Smooth muscle cell (in vitro differentiated cells): Measurements from ENCODE around the gene RIC3. TPM values are rescaled to one million over a fixed set of nuclear protein-coding genes. Genes with fewer than 3 reads are reported as not detected.

Experiments
- DNase-seq: peaks from one replicate; lab custom pipeline; 2025; ENCODE audit not compliant: unreplicated experiment; lab: John Stamatoyannopoulos, UW
- H2AFZ ChIP-seq: fragments of 200-600 bp; sonication (generic); 2 replicates; pipeline ENCODE4 v1.6.0; 2016; ENCODE audit warnings: antibody characterized with exemption, low read depth, mild to moderate bottlenecking
- H3F3A ChIP-seq: fragments of 200-600 bp; sonication (generic); 2 replicates; pipeline ENCODE4 v1.6.0; 2017; ENCODE audit warnings: antibody characterized with exemption, low read depth
- H3K27ac ChIP-seq: fragments of 200-600 bp; sonication (generic); 2 replicates; pipeline ENCODE4 v1.5.1; 2016; ENCODE audit warnings: low read depth, mild to moderate bottlenecking
- H3K27me3 ChIP-seq: fragments of 200-600 bp; sonication (generic); 2 replicates; pipeline ENCODE4 v1.6.1; 2016; ENCODE audit warnings: low read depth, mild to moderate bottlenecking
- H3K36me3 ChIP-seq: fragments of 200-600 bp; sonication (generic); 2 replicates; pipeline ENCODE4 v1.5.1; 2016; ENCODE audit warnings: low read depth
- H3K4me1 ChIP-seq: fragments of 200-600 bp; sonication (generic); 2 replicates; pipeline ENCODE4 v1.5.1; 2016; ENCODE audit warnings: low read depth
- H3K4me2 ChIP-seq: fragments of 200-600 bp; sonication (generic); 2 replicates; pipeline ENCODE4 v1.6.0; 2016; ENCODE audit warnings: mild to moderate bottlenecking
- H3K4me3 ChIP-seq: fragments of 200-600 bp; sonication (generic); 2 replicates; pipeline ENCODE4 v1.5.1; 2016; ENCODE audit warnings: mild to moderate bottlenecking
- H3K79me2 ChIP-seq: fragments of 200-600 bp; sonication (generic); 2 replicates; pipeline ENCODE4 v1.6.0; 2016; ENCODE audit warnings: low read depth, mild to moderate bottlenecking
- H3K9ac ChIP-seq: fragments of 200-600 bp; sonication (generic); 2 replicates; pipeline ENCODE4 v1.6.0; 2016; ENCODE audit warnings: low read depth
- H3K9me3 ChIP-seq: fragments of 200-600 bp; sonication (generic); replicated peaks from 2 replicates; pipeline ENCODE4 v1.5.1; 2016; ENCODE audit warnings: low read depth
- H4K20me1 ChIP-seq: fragments of 200-600 bp; sonication (generic); 2 replicates; pipeline ENCODE4 v1.6.0; 2016; ENCODE audit warnings: low read depth
- CTCF ChIP-seq: fragments of 200-600 bp; sonication (generic); IDR thresholded peaks from 2 replicates; pipeline ENCODE4 v1.5.1; 2017; ENCODE audit warnings: borderline replicate concordance, mild to moderate bottlenecking, antibody characterized with exemption; ENCODE audit not compliant: insufficient read depth, poor library complexity, severe bottlenecking
- WGBS: methylation state at CpG from one replicate; pipeline ENCODE4 v1.1.7; 2016; ENCODE audit warnings: low lambda C conversion rate; 5-methylcytosine and 5-hydroxymethylcytosine counted together
- polyA plus RNA-seq: library from polyadenylated mRNA; unstranded; fragments of >200 nt; fragmentation: Nextera tagmentation; extraction: Ambion mirVana; gene quantifications from 2 replicates; pipeline ENCODE4 v1.2.1, GENCODE V29; 2016
- total RNA-seq: library from RNA; depleted of rRNA; stranded (reverse); fragments of >200 nt; gene quantifications from 2 replicates; pipeline ENCODE4 v1.2.3, GENCODE V29; 2014

The RIC3 gene
- total and polyA plus RNA-seq, 2 experiments from 2014 or later = 0.35 to 3.1 TPM

DNA sequence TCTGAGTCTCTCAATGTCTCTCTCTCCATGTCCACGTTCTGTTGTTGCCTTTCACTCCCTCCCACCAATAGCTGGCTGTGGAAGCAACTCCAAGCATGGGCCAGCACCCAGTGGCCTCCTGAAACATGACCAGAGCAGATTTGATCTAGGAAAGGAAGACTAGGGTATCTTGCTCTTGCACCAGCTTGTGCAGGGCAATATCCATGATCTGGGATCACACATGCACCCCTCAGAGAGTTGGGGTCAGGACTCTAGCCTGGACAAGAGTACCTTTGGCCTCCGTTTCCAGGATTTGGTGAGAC, 34.5 kb upstream of the RIC3 start:
- DNase-seq = no peak
- Histone ChIP-seq H3K9me3 (no peaks in the 10 kb centered on the region), H2AFZ (no peak overlapping the region), H3K36me3 (no peaks in the 10 kb centered on the region), H3F3A (no peaks in the 10 kb centered on the region), H3K4me1 (peaks cover 21% of the 10 kb centered on the region), H3K4me3 (no peak overlapping the region), H3K9ac (no peak overlapping the region), H3K27me3 (peaks cover 4% of the 10 kb centered on the region), H4K20me1 (no peaks in the 10 kb centered on the region), H3K27ac (no peak overlapping the region), H3K79me2 (no peaks in the 10 kb centered on the region), H3K4me2 (no peak overlapping the region)
- no peak for TF ChIP-seq CTCF
- WGBS = 86% methylated on average over 2 of the region's 2 CpGs

GRCh38 chr11:8202516-8203413, 33.9 kb upstream of the RIC3 start:
- no peaks in the 10 kb centered on the region for H4K20me1 ChIP-seq
- no peaks in the 10 kb centered on the region for H3F3A ChIP-seq
- DNase-seq = no peak
- H3K27me3 ChIP-seq = peaks cover 4% of the 10 kb centered on the region
- H3K4me3 ChIP-seq = no peak overlapping the region
- no peak overlapping the region for H2AFZ ChIP-seq
- no peak overlapping the region for H3K4me2 ChIP-seq
- WGBS = 90% methylated on average over 11 of the region's 11 CpGs
- H3K9me3 ChIP-seq = no peaks in the 10 kb centered on the region
- H3K36me3 ChIP-seq = no peaks in the 10 kb centered on the region
- H3K79me2 ChIP-seq = no peaks in the 10 kb centered on the region
- H3K27ac ChIP-seq = no peak overlapping the region
- no peak overlapping the region for H3K9ac ChIP-seq
- no peak for TF ChIP-seq CTCF
- peaks cover 20% of the 10 kb centered on the region for H3K4me1 ChIP-seq

DNA sequence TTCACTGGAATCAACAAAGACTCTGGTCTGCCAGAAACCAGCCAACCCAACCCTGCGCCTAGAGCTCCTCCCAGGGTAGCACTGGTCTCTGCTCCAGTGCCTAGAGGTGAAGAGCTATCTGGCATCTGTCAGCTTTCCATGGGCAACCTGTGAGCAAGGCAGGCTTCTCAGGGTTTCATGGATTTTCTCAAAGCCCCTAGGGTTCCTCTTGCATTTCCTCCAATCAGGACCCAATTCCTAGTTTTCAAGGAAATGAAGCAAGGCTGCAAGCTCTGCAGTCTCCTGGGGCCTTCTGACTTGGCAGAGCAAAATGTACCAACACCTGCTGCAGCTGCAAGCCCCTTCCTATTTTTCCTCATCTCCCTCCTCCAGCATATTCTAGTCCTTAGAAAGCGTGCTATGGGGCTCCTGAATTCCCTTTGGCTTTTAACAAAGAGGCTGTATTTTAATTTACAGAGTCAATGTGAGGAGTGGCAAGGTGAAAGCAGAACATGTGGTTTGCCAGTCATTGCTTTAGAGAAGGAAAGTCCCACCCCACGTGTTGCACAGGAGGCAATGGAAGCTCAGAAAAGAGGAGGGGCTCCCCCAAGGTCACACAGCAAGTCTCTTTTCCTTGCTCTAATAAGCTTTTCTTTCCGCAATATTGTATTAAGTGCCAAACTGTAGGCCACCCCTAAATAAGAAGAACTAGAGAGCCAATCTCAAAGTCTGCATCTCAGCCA, 33.0 kb upstream of the RIC3 start:
- Histone ChIP-seq H3K4me1 (peaks cover 11% of the 10 kb centered on the region), H2AFZ (no peak overlapping the region), H4K20me1 (no peaks in the 10 kb centered on the region), H3K79me2 (no peaks in the 10 kb centered on the region), H3K4me3 (no peak overlapping the region), H3F3A (no peaks in the 10 kb centered on the region), H3K9me3 (no peaks in the 10 kb centered on the region), H3K27ac (no peak overlapping the region), H3K9ac (no peak overlapping the region), H3K27me3 (peaks cover 12% of the 10 kb centered on the region), H3K36me3 (no peaks in the 10 kb centered on the region), H3K4me2 (no peak overlapping the region)
- WGBS = 62% methylated on average over 4 of the region's 4 CpGs
- no peak for TF ChIP-seq CTCF
- DNase-seq = no peak
